ENCODE data around the gene PPP1R11. TPM values are rescaled to one million over a fixed set of nuclear protein-coding genes. Genes with fewer than 3 reads are reported as not detected.

The PPP1R11 gene
- total and polyA plus RNA-seq, 9 of the 15 experiments (the other 6 are each of a cell fraction or from before 2014, with no cell fraction given): 17.8 to 94.8 (median 44.6) TPM

DNA sequence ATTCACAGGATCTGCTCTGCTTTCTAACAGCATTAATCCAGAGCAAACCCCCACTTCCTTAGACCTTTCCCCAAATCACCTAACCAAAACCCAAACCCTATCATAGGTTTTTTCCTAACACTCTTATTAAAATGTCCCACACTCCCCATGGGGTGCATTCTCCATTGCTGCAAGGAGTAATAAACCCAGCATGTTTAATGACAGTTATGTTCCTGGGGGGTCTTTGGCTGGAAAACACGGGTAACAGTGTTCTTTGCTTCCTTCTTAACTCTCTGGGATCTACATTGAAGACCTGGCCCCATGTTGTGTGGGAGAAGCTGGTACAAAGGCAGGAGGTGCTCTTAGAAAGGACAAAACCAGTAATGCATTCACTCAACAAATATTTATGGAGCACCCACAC, 29.8 kb downstream of the PPP1R11 start:
- intact Hi-C loops (cut with micrococcal nuclease): no loop called here
- Histone ChIP-seq H3K9me1 (ENCODE audit: control insufficient read depth, insufficient read depth, low read length) (no peaks in the 10 kb centered on the region), H2AFZ (ENCODE audit: low read depth, low read length) (no peak overlapping the region), H3K27me3 (ENCODE audit: control insufficient read depth in 2 of 2, insufficient read depth in 2 of 2, low read length in 2 of 2) (peaks cover 20 to 24% of the 10 kb centered on the region in 2 experiments), H3K36me3 (ENCODE audit: control insufficient read depth, insufficient read depth, low read length) (no peaks in the 10 kb centered on the region), H3K4me3 (no peak overlapping the region), H3K27ac (ENCODE audit: extremely low read depth, low read depth, low read length) (no peak overlapping the region), H3K9ac (ENCODE audit: insufficient read depth in 1 of 2, low read depth in 2 of 2, low read length in 2 of 2) (no peak overlapping the region), H3K79me2 (ENCODE audit: control insufficient read depth, insufficient read depth, low read length) (no peaks in the 10 kb centered on the region), H3K4me2 (ENCODE audit: insufficient read depth, low read length) (no peak overlapping the region), H3K9me3 (replicated peaks; ENCODE audit: control insufficient read depth, insufficient read depth, low read depth, low read length) (no peaks in the 10 kb centered on the region), H3K4me1 (replicated peaks in 1 of 2; ENCODE audit: control insufficient read depth in 2 of 2, insufficient read depth in 2 of 2, low read length in 2 of 2) (peaks cover 29 to 31% of the 10 kb centered on the region in 2 experiments), H4K20me1 (replicated peaks; ENCODE audit: control insufficient read depth, insufficient read depth, low read length) (no peaks in the 10 kb centered on the region)
- ChIA-PET CTCF (ENCODE audit: low intra/inter-chr PET ratio) (no interaction called here), POLR2A (interaction anchor here (0.6 to 1.0 kb wide), 2 partner anchors 9 to 36 kb away, joined by 3 to 4 read pairs; partner anchors contain the start of gene POLR1H)
- ATAC-seq: no peak
- DNase-seq (ENCODE audit: extremely low read depth in 1 of 4, low spot score in 3 of 4): no peak
- WGBS (ENCODE audit: insufficient coverage, low coverage, missing lambda C conversion rate): 0% methylated on average over 1 of the region's 1 CpG
- FAIRE-seq: no peak
- BruUV-seq (replicated peaks): no TSS peak
- in situ Hi-C loops (cut with MboI): no loop called here
- no peak for TF ChIP-seq CTBP1 (IDR thresholded peaks at IDR 0.05; ENCODE audit: borderline replicate concordance)
- no peak for TF ChIP-seq HMG20B (CRISPR knock-in tag; IDR thresholded peaks at IDR 0.05)
- no peak for TF ChIP-seq ATF2 (CRISPR knock-in tag; IDR thresholded peaks at IDR 0.05)
- no peak for TF ChIP-seq SRSF3 (IDR thresholded peaks at IDR 0.05; ENCODE audit: insufficient read depth, low read length)
- TF ChIP-seq, protein P1, sequence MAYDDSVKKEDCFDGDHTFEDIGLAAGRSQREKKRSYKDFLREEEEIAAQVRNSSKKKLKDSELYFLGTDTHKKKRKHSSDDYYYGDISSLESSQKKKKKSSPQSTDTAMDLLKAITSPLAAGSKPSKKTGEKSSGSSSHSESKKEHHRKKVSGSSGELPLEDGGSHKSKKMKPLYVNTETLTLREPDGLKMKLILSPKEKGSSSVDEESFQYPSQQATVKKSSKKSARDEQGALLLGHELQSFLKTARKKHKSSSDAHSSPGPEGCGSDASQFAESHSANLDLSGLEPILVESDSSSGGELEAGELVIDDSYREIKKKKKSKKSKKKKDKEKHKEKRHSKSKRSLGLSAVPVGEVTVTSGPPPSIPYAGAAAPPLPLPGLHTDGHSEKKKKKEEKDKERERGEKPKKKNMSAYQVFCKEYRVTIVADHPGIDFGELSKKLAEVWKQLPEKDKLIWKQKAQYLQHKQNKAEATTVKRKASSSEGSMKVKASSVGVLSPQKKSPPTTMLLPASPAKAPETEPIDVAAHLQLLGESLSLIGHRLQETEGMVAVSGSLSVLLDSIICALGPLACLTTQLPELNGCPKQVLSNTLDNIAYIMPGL (CRISPR knock-in tag; IDR thresholded peaks at IDR 0.05): no peak
- TF ChIP-seq EZH2 (IDR thresholded peaks at IDR 0.05; ENCODE audit: borderline replicate concordance, low read depth, low read length): no peak
- no peak for TF ChIP-seq ZNF175 (CRISPR knock-in tag; IDR thresholded peaks at IDR 0.05; ENCODE audit: low read depth)
- no peak for TF ChIP-seq BCL6 (CRISPR knock-in tag; IDR thresholded peaks at IDR 0.05)
- TF ChIP-seq ZFX (CRISPR knock-in tag; IDR thresholded peaks at IDR 0.05): no peak
- TF ChIP-seq PBX2 (CRISPR knock-in tag; IDR thresholded peaks at IDR 0.05; ENCODE audit: low read depth): no peak
- no peak for TF ChIP-seq PBX2 (tag; conservative IDR thresholded peaks at IDR 0.05; ENCODE audit: low read depth)
- TF ChIP-seq, protein P2, sequence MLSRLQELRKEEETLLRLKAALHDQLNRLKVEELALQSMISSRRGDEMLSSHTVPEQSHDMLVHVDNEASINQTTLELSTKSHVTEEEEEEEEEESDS (CRISPR knock-in tag; IDR thresholded peaks at IDR 0.05): no peak
- TF ChIP-seq RNF219 (CRISPR knock-in tag; IDR thresholded peaks at IDR 0.05): no peak
